HG02943 (cell line): Measurements from ENCODE around the gene FAM9A.
"Not testable (repeated sequence)": the region's sequence is repeated elsewhere in the genome, so short reads cannot be mapped to it uniquely, and the experiment has no call there.

Experiments
- ATAC-seq: cut with Tn5 transposase; IDR thresholded peaks from one replicate; pipeline ENCODE4 v1.9.1; 2021; ENCODE audit warnings: mild to moderate bottlenecking, low read depth, moderate library complexity; ENCODE audit not compliant: unreplicated experiment

The FAM9A gene

DNA sequence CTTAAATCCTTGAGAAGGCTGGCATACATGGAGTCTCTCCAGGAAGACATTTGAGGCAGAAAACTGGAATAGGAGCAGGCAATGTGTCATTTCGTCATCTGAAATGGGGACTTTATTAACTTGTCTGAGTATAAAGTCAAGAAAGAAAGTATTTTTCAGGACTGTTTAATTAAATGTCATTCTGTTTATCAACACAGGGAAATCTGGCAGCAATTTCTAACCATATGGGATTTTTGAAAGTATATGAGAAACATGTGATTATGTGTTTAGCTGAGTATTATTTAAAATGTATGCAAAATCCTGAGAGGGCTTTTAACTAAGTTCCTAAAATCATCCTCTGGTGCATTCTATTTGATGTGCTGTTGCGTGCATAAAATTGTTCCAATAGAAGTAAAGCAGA lies 3.9 kb upstream of the FAM9A start:
- ATAC-seq: no peak

DNA sequence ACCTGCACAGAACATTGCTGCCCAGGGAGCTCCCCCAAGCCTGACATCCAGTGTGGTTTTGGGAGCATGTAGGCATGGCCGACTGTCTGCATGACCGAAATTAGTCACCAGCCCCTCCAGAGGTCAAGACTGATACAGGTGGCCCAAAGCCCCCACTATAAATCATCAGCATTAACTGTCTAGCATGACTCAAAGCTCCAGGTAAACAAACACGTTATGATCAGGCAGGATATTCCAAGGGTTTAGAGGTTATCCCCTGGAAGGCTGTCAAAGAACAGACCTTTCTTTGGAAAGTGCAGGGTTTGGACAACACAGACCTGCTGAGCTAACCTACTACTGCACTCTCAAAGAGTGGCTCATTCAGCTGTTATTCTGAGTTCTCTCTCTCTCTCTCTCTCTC lies 2.1 kb upstream of the FAM9A start:
- ATAC-seq: no peak

DNA sequence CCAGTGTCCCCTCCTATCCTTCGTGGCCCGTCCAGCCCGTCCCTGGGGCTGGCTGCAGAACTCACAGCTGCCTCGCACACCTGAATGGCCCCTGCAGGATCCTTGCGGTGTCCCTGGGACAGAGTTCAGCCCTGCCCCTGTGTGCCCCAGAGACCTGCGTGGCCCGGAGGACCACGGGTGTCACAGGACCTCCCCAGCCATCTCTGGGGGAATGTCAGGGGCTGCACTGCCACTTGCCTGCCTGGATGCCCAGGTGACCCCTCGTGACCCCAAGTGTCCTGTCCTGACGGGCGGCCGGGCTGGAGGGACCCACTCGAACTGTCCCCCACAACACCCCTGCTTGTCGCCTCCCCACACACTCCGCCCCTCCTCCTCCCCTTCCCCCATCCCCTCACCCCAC lies 832 bp downstream of the FAM9A start:
- ATAC-seq: not testable (repeated sequence)

DNA sequence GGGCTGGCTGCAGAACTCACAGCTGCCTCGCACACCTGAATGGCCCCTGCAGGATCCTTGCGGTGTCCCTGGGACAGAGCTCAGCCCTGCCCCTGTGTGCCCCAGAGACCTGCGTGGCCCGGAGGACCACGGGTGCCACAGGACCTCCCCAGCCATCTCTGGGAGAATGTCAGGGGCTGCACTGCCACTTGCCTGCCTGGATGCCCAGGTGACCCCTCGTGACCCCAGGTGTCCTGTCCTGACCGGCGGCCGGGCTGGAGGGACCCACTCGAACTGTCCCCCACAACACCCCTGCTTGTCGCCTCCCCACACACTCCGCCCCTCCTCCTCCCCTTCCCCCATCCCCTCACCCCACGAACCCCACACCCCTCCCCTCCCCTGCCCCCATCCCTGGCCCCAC lies 1.9 kb downstream of the FAM9A start:
- ATAC-seq: not testable (repeated sequence)

DNA sequence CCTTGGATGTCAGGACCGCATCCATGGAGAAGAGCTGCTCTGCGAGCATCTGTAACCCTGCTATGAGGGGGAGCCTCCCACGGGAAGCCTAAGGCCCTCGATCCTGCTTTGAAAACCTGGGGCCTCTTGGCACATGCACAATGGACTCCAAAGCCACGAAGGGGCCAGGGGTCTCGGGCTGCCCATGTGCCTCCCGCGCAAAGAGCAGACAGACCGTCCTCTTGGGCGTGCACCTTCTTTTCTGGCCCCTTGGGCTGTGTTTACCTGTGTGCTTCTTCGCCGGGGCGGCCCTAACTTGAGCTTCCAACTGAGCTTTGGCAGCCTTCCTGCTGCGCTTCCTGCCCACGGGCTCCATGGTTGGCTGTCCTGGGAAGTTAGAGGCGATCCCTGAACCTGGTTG lies 2.5 kb downstream of the FAM9A start:
- not testable (repeated sequence) for ATAC-seq

DNA sequence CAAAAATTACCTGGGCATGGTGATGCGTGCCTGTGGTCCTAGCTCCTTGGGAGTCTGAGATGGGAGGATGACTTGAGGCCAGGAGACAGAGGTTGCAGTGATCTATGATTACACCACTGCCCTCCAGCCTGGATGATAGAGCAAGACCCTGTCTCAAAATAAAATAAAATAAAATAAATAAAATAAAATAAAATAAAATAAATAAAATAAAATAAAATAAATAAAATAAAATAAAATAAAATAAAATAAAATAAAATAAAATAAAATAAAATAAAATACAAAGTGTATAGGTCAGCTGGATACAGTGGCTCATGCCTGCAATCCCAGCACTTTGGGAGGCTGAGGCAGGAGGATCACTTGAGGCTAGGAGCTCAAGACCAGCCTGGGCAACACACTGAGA lies 14.1 kb downstream of the FAM9A start:
- not testable (repeated sequence) for ATAC-seq

DNA sequence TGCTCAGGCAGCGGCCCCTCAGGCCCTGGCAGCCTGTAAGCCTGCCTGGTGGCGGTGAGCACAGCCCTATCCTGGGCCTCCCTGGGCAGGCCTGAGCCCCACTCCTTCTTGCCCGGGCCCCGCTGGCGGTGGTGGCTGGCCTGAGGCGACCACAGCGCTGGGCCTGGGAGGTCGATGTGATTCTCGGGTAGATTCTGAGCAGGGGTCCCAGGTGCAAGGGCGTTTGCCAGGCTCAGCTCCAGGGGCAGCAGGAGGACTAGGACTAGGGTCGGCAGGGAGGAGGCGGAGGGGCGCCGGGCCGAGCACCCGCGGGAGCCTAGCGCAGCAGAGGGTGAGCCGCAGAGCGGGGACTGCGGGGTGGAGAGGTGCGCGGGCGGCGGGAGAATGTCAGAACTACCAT lies 17.0 kb downstream of the FAM9A start:
- ATAC-seq: no peak

DNA sequence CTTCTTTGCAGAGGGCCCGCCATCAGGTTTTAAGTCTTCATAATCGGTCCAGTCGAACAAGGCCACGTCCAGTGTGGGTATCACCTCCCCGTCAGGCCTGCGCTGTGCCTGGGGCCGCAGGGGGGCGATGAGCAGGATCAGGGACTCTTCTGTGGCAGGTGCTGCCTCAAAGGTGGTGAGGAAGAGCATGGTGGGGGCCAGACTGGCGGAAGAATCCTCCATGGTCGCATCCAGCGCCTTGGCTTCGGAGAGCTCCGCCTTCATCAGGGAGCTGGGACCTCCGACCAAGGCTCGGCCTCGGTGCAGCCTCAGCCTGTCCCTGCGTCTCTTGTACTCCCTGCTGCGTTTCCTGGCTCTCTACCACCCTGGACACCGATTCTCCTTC lies 17.5 kb downstream of the FAM9A start:
- ATAC-seq: no peak

DNA sequence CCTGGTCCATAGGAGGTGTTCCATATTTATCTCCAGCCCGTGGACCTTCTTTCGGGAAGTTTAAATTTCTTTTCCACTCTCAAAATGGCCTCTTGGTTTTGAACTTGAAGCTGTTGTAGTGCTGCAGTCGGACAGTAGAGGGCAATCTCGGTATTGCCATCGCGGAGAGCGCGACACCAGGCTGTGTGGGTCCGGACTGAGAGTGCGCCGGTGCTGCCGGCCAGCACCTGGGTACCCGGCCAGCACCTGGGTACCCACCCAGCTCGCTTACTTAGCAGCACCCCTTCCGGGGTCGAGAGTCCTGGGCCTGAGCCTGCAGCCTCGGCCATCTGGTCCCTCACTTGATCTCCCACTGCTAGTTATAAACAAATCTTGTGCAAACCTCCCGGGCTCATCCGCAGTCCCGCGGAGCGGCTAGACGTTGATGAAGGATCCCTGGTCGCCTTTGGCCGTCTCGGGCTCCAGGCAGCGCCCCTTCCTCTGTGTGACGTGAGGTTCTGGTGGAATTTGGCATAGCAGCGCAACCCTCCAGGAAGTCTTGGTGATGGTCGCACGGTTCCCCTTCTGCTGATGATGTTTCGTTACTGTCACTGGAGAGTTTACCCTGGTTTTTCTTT lies 18.0 kb downstream of the FAM9A start:
- no peak for ATAC-seq

DNA sequence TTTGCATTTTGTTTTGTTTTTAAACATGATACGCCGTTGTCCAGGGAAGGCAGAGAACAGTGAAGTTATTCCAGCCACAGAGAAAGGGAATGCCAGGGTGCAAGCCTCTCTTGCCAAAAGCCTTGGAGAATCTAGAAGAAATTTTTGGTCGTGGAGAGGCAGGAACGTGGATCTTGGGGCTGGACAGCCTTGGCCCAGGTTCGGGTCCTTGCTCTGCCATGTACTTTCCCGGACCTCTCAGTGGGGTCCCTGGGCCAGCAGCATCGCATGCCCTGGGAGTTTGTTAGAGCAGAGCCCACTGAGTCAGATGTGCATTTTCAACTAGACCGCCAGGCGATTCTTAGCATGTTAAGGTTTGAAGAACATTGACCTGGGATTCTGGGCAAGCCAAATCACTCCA lies 18.6 kb downstream of the FAM9A start:
- no peak for ATAC-seq

DNA sequence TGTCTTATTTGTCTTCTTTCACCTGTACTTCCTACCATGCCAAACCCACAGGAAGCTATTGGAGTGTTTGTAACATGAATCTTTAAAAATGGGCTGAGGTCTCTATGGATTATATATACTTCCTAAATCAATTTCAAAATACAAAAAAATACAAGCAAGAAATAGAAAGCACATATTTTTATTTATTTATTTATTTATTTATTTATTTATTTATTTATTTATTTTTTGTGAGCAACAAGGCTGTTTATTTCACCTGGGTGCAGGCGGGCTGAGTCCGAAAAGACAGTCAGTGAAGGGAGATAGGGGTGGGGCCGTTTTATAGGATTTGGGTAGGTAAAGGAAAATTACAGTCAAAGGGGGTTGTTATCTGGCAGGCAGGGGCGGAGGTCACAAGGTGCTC lies 19.3 kb downstream of the FAM9A start:
- ATAC-seq: not testable (repeated sequence)

DNA sequence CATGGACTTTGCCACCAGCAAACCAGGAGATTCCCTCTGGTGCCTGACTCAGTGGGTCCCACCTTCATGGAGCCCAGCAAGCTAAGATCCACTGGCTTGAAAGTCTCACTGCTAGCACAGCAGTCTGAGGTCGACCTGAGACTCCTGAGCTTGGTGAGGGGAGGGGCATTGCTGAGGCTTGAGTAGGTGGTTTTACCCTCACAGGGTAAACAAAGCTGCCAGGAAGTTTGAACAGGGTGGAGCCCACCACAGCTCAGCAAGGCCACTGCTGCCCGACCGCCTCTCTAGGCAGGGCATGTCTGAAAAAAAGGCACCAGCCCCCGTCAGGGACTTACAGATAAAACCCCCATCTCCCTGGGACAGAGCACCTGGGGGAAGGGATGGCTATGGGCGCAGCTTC lies 28.1 kb downstream of the FAM9A start:
- ATAC-seq: no peak

DNA sequence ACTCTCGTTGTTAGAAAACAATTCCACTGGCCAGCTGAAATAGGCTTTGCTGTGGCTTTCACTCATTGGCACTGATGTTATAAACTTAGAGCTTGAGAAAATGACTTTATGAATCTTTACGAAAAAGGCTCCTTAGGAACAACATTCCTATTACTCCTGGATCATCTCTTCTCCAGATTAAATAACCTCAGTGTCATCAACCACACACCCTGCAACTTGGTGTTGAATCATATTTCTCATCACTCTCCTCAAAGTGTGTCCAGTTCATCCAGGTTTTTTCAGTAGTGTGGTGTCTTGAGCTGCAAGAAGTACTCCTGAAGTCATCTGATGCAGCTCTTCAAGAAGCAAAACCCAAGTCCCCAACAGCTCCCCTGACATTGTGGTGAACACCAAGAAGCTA lies 41.2 kb downstream of the FAM9A start:
- ATAC-seq: no peak

DNA sequence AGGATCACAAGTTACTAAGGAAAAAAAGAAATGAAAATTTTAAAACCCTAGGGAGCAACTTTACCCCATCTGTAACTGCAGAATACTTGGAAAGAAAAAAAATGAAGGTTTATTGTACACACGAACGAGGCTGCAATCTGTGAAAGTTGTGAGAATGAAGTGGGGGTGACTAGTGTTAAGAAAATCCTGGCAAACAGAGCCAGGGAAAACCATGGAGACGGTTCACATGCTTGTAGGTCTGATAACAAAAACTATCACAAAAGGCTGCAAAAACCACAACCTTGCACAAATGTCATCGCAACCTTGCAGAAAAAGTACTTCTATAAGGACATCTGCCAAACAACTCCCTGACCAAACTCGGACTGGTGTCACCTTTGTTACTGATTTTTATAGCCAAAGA lies 42.5 kb downstream of the FAM9A start:
- ATAC-seq: not testable (repeated sequence)

DNA sequence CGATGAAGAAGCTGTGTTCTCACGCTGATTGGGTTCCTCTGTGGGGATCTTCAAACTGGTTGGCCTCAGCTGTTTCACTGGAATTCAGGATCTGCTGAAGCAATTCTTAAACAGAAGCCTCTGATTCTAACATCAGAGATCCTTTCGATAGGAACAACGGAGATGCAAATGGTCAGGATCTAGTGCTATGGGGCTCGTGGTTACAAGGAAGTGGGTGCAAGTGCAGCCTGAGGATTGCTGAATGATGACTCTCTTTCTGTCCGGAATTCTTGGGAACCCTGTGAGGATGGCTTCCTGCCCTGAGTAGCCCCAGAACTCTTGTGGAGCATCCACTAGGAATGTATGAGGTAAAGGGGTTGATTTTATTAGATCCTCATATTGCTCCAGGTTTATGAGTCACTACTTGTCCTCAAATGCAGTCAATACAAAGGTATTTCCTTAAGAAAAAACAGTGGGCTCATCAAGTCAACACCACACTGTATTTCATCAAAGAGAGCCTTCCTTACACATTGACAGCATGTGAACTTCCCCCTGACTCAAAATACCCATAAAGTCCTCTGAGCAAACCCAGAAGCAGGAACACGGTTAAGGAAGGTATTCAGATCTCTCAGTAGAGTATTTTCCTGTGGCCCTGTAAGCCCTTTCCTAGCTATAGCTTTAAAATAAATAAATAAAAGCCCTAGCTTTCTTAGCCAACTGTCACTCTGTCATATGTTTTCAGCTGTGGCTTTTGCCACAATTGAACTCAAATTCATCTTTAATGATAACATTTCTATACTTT lies 43.4 kb downstream of the FAM9A start:
- ATAC-seq: not testable (repeated sequence)

DNA sequence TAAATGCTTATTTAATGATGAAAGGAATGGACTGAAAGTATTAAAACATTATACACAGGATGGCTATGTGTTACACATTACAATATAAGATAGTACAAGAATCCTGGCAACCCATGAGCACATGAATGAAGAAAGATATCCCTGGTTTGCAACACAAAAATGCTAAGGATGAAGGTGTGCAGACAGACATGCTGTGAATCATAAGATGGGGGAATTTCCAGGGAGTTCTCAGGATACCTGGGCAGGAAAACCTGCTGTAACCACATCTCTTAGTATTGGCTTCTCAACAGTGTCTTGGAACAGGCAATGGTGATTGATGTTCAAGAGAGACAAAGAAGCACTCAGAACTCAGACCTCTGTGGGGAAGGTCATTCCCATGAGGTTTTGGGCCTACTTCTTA lies 45.4 kb downstream of the FAM9A start:
- no peak for ATAC-seq

DNA sequence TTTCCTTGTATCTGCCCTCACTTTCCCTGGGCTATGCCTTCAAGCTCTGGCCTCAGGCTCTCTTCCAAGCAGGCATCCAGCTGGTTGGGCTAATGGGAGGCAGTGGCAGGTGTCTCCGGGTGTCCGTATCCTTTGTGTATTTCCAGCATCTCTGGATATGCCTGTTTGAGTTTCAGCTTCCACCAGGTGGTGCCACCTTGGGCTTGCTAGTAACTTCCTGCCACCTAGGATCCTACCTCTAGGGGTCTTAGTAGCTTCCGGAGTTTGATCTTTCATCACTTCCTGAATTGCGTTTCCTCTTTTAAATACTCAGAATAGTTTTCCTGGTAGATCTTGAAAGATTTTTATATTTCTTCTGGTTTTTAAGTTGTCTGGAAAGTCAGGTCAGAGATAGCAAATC lies 46.1 kb downstream of the FAM9A start:
- ATAC-seq: no peak

DNA sequence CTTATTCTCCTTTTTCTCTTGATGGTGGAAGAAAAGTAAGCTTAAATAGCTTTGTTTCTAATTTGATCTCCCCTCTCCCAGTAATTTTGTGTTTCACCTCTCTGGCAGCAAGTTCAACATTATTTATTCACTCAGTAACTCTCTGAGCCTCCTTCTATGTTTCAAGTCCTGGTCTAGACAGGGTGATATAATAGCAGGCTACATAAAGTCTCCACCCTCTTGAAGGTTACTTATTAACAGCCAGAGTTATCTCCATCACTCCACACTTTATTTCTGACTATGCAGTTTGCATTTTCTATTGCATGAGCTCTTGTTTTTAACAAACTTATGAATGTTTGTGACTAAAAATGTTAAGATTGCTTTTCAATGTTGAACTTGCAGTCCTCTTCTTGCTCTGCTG lies 51.5 kb downstream of the FAM9A start:
- no peak for ATAC-seq

DNA sequence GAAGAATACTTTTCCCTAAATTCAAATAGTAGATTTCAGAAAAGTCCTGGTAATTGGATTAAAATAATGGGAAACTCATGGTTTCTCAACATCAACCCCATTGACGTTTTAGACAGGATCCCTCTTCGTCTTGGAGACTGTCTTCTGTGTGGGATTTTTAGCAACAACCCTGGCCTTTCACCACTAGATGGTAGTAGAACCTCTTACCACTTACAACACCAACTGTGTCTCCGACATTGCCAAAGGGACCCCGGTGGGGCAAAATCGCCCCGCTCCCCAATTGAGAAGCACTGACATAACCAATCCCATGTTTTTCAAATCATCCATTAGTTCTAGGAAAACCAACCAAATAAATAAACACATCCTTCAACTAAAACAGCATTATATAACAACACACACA lies 52.3 kb downstream of the FAM9A start:
- no peak for ATAC-seq

DNA sequence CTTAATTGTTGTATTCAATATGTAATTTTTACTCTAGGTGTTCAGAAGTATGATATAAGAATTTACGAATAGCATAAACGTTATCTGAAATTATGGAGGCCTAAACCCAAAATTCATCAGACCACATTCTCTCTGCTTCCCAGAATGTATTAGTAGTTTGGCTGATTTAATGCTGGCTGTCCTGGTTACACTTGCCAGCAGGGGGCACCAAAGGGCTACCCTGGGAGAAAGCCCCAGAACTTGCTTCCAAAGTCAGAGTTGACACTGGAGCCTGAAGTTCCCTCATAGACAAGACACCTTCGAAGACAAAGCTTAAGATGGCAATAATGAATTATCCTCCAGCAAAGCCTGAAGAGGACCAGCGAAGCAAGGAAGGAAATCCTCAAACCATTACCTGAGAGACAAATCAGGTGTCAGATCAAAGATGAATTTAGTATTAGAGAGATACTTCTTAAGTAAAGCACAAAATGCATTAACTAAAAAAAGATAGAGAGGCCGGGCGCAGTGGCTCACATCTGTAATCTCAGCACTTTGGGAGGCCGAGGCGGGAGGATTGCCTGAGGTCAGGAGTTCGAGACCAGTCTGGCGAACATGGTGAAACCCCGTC lies 58.0 kb downstream of the FAM9A start:
- ATAC-seq: no peak

DNA sequence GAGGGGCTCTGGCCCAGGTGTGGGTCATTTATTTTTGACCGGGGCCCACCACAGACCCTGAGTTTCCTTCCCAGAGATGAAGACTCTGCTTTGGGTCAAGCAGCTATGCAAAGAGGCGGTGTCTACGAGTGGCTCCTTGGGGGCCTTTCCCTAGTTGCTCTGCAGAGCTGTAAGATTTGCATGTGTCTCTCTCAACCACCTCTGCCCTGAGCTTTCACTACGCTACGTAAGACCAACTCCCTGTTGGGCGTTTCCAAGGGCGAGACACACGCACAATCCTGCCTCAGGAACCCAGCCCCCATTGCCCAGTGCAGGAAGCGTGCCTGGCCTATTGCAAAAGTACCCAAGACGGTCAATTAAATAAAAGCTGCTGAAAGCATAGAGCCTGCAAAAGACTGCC lies 59.2 kb downstream of the FAM9A start:
- ATAC-seq: no peak
